Endothelial cell of umbilical vein (primary cell): ENCODE data around the gene DACT3.
A peak's percentile ranks its signal among the peaks of the same experiment; 100 is the strongest.

ENCODE experiments used
- CTCF ChIP-seq, 2 donors: IDR thresholded peaks; 1 replicate in 1 of 2; 2 replicates in 1 of 2; pipeline ENCODE4 v1.5.1; 2011; ENCODE audit warnings: low read length in 2 of 2, mild to moderate bottlenecking in 2 of 2, moderate library complexity in 2 of 2, control low read depth in 1 of 2, inconsistent platforms in 1 of 2, low read depth in 1 of 2; ENCODE audit not compliant: insufficient read depth in 1 of 2; ENCODE audit errors: extremely low read depth in 1 of 2
- FOS ChIP-seq: IDR thresholded peaks from 2 replicates; pipeline ENCODE4 v1.6.1; 2011; ENCODE audit warnings: mild to moderate bottlenecking, low read length, moderate library complexity, borderline replicate concordance; ENCODE audit not compliant: insufficient read depth
- JUN ChIP-seq: IDR thresholded peaks from 2 replicates; pipeline ENCODE4 v1.6.1; 2011; ENCODE audit warnings: borderline replicate concordance, low read depth; ENCODE audit not compliant: insufficient read length, insufficient read depth
- MAX ChIP-seq: IDR thresholded peaks from 2 replicates; pipeline ENCODE4 v1.6.1; 2011; ENCODE audit not compliant: insufficient read depth, insufficient read length
- POLR2A ChIP-seq: IDR thresholded peaks from 2 replicates; pipeline ENCODE4 v1.6.1; 2012; ENCODE audit warnings: low read depth, mild to moderate bottlenecking, control low read depth, low read length
- POLR2AphosphoS5 ChIP-seq: IDR thresholded peaks from 2 replicates; pipeline ENCODE4 v1.6.1; 2012; ENCODE audit warnings: low read depth, mild to moderate bottlenecking, control low read depth, low read length, moderate library complexity; ENCODE audit not compliant: insufficient read depth

GRCh38 chr19:46670813-46671212, 9.8 kb upstream of the DACT3 start:
- TF ChIP-seq CTCF (IDR thresholded peaks at IDR 0.05; ENCODE audit: extremely low read depth in 1 of 2, insufficient read depth in 1 of 2, low read depth in 1 of 2, low read length in 2 of 2) (no peak), FOS (peak; percentile 52), JUN (no peak), POLR2A (no peak), MAX (no peak), POLR2AphosphoS5 (no peak)
